Vagina (tissue), 2 donors: Measurements from ENCODE around the gene ADGRL3.
"Not testable (repeated sequence)": the region's sequence is repeated elsewhere in the genome, so short reads cannot be mapped to it uniquely, and the experiment has no call there.

ENCODE experiments used
- CTCF ChIP-seq, 3 experiments: fragments of 450-650 bp in 2 of 3; fragments of 200-600 bp in 1 of 3; sonication (generic) in 1 of 3; IDR thresholded peaks; one replicate each; pipeline ENCODE4 v1.5.1; 2017 to 2019; ENCODE audit warnings: antibody characterized with exemption in 3 of 3, mild to moderate bottlenecking in 2 of 3, moderate library complexity in 2 of 3
- POLR2A ChIP-seq, 2 donors: fragments of 450-650 bp; IDR thresholded peaks; one replicate each; pipeline ENCODE4 v1.6.1; 2017; ENCODE audit warnings: antibody characterized with exemption in 2 of 2, mild to moderate bottlenecking in 2 of 2, moderate library complexity in 2 of 2
- POLR2AphosphoS5 ChIP-seq, 2 donors: sonication (generic); formaldehyde crosslinking; IDR thresholded peaks; one replicate each; pipeline ENCODE4 v1.9.0; 2017; ENCODE audit warnings: antibody characterized with exemption in 2 of 2, mild to moderate bottlenecking in 2 of 2, low read depth in 1 of 2; ENCODE audit not compliant: insufficient read depth in 1 of 2

- not testable (repeated sequence) for TF ChIP-seq POLR2AphosphoS5 (IDR thresholded peaks at IDR 0.05; ENCODE audit: insufficient read depth in 1 of 2, low read depth in 1 of 2); CTCF (IDR thresholded peaks at IDR 0.05); POLR2A (IDR thresholded peaks at IDR 0.05)
Measured at GRCh38 chr4:61372817-61373216, 172.7 kb downstream of the ADGRL3 start.
